HG03095 (cell line): ENCODE results near the gene SLBP.

Experiments
- ATAC-seq: cut with Tn5 transposase; IDR thresholded peaks from one replicate; pipeline ENCODE4 v1.9.1; 2021; ENCODE audit warnings: moderate library complexity; ENCODE audit not compliant: unreplicated experiment

SLBP gene

DNA sequence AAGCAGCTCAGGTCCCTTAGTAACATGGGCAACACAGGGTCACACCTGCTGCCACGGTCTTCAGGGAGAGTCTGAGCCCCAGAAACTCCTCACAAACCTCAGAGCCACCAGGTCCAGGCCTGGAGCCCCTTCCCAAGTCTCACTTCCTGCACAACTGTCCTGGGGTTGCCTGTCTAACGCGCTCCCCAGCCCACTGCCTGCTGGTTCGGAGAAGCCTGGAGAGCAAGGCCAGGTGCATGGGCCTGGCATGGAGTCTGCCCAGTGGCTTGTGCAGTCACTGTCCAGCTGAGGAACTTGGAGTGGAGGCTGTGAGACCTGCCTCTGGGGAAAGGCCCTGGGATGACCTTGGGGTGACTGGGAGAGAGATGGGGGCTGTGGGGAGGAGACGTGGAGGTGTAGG is 56.0 kb downstream of the SLBP start:
- ATAC-seq, result no peak

DNA sequence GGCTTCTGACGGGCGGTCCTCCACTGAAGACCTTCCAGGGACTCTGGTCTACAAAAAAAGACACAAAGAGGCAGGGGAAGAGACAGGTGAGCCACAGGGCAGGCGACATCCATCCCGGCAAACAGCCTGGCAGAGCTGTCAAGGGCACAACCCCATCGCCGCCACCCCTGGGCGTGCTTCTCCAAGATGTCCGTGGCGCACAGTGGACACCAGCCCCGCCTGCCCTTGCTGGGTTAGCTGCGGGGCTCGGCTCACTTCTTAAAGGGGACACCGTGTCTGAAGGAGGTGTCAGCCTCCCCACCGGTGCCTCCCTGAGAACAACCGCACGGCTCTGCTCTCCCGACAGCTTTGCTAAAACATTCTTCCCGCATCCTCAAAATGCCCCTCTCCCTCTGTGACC is 56.4 kb downstream of the SLBP start:
- ATAC-seq, result no peak

- no peak for ATAC-seq
Measured at GRCh38 chr4:1655081-1655480, 57.0 kb downstream of the SLBP start.

DNA sequence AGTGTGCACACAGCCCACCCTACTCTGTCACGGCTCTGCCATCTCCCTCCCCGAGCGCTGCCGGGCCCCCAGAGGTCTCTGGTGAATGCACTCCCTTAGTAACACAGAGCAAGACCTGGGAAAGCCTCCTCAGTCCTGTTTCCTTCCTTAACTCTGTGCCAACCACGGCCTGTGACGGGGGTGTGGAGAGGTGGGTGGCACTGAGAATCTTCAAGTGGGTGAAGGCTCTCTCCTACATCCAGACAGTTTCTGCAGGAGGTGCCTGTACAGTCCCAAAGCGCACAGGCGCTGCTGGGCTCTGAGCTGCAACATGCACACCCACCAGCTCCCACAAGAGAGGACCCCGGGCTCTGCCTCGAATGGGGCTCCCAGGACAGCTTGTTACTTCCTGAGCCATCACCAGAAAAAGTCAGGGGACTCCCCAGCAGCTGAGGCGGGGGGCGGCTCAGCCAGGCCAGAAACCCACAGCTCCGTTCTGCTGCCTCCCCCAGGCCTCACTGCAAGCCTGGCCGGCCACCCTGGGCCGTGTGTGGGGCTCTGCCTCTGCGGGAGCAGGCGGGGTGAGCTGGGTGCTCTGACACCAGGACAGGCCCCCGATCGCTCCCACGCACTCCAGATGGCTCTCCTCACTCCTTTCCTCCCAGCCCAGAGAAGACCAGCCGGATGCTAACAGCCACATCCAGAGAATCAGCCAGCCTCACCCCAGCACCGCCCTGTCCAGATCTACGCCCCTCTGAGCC is 57.7 kb downstream of the SLBP start:
- ATAC-seq, result no peak

DNA sequence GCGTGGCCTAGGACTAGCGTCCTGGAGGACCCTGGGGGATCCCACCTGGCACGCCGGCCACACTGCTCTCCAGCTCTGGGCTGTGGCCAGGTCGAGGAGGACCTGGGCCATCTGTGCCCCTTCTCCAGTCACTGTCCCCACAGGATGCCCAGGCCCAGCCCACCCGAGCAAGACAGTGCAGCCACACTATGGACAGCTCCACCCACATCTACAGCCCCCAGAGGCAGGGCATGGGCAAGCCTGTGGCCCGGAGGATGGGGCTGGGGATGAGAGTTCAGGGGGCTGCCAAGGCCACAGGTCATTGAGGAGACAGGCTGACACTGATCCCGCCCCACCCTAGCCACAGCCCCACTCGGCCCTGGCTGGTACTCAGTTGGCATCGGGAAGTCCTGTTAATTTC is 58.3 kb downstream of the SLBP start:
- ATAC-seq, result no peak

- ATAC-seq, result no peak
Measured at GRCh38 chr4:1652088-1652487, 60.0 kb downstream of the SLBP start.

GRCh38 chr4:1651609-1652008 is 60.5 kb downstream of the SLBP start:
- ATAC-seq, result no peak

- no peak for ATAC-seq
Measured at GRCh38 chr4:1648962-1649361, 63.2 kb downstream of the SLBP start.

- ATAC-seq, result no peak
Measured at GRCh38 chr4:1647432-1647831, 64.7 kb downstream of the SLBP start.

GRCh38 chr4:1646690-1647089 is 65.4 kb downstream of the SLBP start:
- ATAC-seq, result no peak

DNA sequence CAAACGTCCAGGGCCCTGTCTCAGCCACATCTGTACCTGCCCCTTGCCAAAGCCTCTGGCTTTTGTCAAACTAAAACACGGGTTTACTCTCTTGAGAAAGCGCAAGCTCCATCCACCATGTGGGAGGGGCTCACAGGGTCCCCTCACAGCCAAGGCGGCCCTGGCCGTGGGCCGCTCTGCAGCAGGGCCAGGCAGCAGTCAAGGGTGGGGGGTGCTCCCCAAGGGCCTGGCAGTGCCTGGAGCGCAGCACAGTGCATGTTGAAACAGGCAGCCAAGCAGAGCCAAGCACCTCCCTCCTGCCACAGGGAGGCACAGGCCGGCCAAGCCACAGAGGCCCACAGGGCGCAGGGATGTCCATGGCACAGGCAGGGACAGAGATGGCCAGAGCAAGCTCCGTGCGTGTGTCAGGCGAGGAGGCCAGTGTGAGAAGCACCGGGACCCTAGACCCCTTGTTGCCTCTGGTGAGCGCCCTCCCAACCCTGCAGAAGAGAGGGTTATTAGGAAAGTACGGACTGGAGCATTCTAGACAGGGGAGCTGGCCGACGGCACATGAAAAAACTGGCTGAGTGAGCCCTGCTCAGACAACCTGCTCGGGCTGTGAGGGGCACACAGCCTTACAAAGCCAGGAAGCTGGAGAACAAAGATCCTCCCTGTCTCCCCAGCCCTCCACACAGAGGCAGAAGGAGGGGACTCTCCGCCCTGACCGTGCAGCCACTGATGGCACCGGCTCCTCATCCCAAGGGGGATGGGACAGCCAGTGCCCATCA is 67.0 kb downstream of the SLBP start:
- ATAC-seq, result no peak

- no peak for ATAC-seq
Measured at GRCh38 chr4:1643971-1644735, 68.0 kb downstream of the SLBP start.
